ENCODE data around the gene SYNDIG1.

SYNDIG1 gene

GRCh38 chr20:24678351-24679106, 209.1 kb downstream of the SYNDIG1 start:
- DNase-seq: no peak

GRCh38 chr20:24679448-24680047, 210.1 kb downstream of the SYNDIG1 start:
- no peak for DNase-seq

GRCh38 chr20:24681634-24682495, 212.4 kb downstream of the SYNDIG1 start:
- no peak for DNase-seq

- DNase-seq: no peak
Measured at GRCh38 chr20:24682496-24682985, 213.1 kb downstream of the SYNDIG1 start.

- no peak for DNase-seq
Measured at GRCh38 chr20:24683676-24684075, 214.2 kb downstream of the SYNDIG1 start.

GRCh38 chr20:24684421-24684871, 215.0 kb downstream of the SYNDIG1 start:
- DNase-seq: no peak

- DNase-seq: no peak
Measured at GRCh38 chr20:24684956-24685691, 215.7 kb downstream of the SYNDIG1 start.

GRCh38 chr20:24685736-24686135, 216.3 kb downstream of the SYNDIG1 start:
- DNase-seq: no peak

- no peak for DNase-seq
Measured at GRCh38 chr20:24686156-24686555, 216.7 kb downstream of the SYNDIG1 start.

- DNase-seq: no peak
Measured at GRCh38 chr20:24690408-24690807, 221.0 kb downstream of the SYNDIG1 start.

GRCh38 chr20:24691901-24692351, 222.5 kb downstream of the SYNDIG1 start:
- no peak for DNase-seq

GRCh38 chr20:24692446-24693200, 223.2 kb downstream of the SYNDIG1 start:
- DNase-seq: no peak

- DNase-seq: no peak
Measured at GRCh38 chr20:24693466-24694156, 224.2 kb downstream of the SYNDIG1 start.

- DNase-seq: no peak
Measured at GRCh38 chr20:24694157-24694726, 224.8 kb downstream of the SYNDIG1 start.

- DNase-seq: no peak
Measured at GRCh38 chr20:24694727-24695528, 225.5 kb downstream of the SYNDIG1 start.

- DNase-seq: no peak
Measured at GRCh38 chr20:24695529-24696225, 226.2 kb downstream of the SYNDIG1 start.

GRCh38 chr20:24696396-24696795, 227.0 kb downstream of the SYNDIG1 start:
- DNase-seq: no peak

GRCh38 chr20:24697411-24697810, 228.0 kb downstream of the SYNDIG1 start:
- no peak for DNase-seq

GRCh38 chr20:24698189-24698588, 228.8 kb downstream of the SYNDIG1 start:
- DNase-seq: no peak
